Stimulated activated CD8-positive, alpha-beta memory T cell treated with anti-CD3 and anti-CD28 coated beads, Interleukin-15, amount 100 ng/mL, for 4 hours (primary cell): ENCODE results near the gene RAB36.

ENCODE experiments used
- DNase-seq, 2 donors: peaks; one replicate each; pipeline ENCODE4 v3.0.0-alpha.2; 2020; ENCODE audit warnings: low read depth in 2 of 2

RAB36 gene

GRCh38 chr22:23181721-23182308 lies 36.5 kb downstream of the RAB36 start:
- DNase-seq, result no peak

- peak in 1 of 2 donors; percentile 32 for DNase-seq
Measured at GRCh38 chr22:23182309-23183060, 37.2 kb downstream of the RAB36 start.

DNA sequence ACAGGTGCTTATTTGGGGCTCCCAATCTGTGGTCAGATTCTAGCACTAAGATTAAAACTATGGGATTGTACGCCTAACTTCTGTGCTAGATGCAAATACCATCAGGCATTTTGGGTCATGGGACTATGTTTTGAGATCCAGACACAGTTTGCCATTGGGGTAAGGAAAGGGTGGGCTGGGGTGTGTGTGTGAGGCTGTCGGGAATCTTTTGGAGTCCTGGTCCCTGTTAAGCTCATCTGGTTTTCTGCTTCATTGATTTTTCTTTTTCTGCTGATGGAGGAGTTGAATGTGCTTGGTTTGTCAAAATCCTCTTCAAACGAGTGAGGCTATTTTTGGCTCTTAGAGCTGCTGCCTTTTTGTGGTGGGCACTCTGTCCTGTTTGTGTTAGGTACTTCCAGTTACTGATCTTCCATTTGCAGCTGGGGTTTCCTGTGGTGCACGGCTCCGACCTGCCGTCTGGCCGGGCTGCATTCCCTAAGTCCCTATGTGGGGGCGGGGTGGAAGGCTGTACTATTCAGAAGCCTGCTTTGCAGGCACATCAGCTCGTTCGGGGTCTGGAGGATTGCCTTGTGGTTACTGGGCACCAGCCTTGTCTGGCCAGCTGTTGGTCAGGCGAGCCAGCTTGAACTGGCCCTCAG lies 37.9 kb downstream of the RAB36 start:
- DNase-seq, result no peak

DNA sequence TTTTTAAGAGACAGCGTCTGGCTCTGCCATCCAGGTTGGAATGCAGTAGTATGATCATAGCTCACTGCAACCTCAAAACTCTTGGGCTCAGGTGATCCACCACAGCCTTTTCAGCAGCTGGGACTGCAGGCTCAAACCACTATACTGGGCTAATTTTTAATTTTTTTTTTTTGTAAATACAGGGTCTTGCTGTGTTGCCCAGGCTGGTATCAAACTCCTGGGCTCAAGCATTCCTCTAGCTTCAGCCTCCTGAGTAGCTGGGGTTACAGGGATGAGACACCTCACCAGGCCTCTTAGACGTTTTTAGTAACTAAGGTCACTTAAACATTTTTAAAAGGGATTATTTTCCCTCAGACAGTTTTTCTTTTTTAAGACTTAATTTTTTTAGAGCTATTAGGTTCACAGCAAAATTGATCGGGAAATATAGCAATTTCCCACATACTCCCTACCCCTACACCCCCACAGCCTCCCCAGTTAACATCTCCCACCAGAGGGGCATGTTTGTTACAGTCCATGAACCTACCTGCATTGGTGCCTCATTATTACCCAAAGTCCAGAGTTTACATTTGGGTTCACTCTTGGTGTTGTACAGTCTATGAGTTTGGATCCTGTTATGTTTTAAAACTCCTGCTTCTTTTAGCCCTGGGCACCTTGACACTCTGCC lies 39.0 kb downstream of the RAB36 start:
- DNase-seq, result no peak

DNA sequence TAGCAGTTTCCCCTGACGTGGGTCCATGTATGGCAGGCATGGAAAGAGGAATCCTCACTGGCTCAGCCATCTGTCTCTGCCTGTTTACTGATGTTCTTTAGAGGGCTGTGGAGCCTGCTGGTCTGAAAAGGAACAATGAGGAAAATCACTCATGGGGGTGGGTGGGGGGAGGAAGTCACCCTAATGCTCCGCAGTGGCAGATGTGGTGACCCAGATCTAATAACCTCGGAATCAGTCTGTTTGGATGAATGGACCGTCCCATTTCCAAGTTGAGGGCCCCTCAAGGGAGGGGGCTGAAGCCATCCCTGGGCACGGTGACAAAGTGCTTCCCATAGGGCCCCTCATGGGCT lies 39.5 kb downstream of the RAB36 start:
- no peak for DNase-seq

- no peak for DNase-seq
Measured at GRCh38 chr22:23187211-23187610, 41.9 kb downstream of the RAB36 start.

DNA sequence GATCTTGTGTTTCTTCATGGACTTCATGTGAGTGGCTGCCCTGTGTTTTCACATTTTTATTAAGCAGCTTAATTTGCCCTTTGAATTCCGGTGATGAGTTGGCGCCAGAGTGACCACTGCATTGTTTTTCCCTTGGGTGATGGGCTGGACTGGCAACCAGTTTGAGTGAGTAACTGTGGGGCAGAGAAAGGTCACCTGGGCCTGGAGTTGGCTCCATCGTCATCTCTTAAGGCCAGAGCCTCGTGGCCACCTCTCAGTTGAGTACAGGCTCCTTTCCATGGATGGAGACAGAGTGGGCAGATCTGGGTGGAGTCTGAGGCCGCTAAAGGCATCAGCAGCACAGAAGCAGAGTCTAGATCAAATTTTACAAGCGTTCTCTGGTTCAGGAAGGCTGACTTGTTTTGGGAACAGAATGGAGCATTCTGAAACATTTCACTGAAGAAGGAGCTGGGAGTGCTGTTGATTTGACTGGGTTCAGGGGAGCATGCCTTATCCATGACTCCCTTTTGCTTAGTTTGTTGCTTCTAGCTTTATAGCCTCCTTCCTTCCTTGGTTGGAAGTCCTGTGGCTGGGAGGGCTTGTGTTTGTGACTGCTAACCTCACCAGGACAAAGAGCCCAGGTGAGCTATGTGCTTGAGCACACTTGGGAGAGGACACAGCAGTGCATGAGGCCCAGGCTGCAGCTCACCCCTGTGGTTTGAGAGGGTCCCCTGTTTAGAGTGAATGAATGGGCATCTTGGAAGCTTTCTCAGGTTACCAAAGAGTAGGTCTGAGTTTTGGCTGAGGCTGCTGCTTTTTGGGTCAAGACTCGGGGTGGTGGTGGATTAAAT lies 42.8 kb downstream of the RAB36 start:
- no peak for DNase-seq

DNA sequence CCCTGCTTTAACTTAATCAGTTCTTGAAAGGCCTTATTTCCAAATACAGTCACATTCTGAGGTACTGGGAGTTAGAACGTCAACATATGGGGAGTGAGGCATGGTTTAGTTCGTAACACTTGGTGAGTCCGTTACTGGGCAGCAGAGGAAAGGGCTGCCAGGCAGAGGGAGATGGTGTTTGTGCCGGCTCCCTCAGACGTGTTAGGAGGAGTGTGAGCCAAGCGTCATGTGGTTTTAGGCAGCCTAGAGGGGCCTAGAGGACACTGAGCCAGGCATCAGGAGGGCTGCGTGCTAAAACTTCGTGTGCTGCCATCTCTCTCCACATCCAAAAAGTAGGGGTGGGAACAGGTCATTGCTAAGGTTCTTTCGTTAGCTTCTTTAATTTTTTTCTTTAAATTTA lies 45.2 kb downstream of the RAB36 start:
- no peak for DNase-seq

DNA sequence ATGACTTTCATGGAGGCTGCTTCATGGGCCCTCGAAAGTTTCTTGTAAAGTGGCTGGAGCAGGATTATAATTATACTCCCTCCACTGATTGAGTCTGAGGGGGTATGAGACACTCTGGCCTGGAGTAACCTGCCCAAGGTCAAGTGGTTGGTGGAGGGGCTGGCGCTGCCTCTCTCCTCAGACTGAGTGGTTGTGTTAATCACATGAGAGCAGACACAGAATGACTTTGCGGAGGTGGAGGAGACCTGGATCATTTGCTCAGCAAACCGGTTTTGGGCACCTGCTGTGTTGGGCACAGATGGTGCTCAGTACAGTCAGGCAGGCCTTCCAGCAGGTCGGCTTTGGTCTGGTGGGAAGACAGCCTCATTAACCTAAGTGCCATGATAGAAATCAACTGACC lies 46.9 kb downstream of the RAB36 start:
- no peak for DNase-seq

- no peak for DNase-seq
Measured at GRCh38 chr22:23192558-23192957, 47.3 kb downstream of the RAB36 start.

- DNase-seq, result no peak
Measured at GRCh38 chr22:23193196-23193827, 48.0 kb downstream of the RAB36 start.

GRCh38 chr22:23193882-23194281 lies 48.6 kb downstream of the RAB36 start:
- no peak for DNase-seq

GRCh38 chr22:23196165-23196564 lies 50.9 kb downstream of the RAB36 start:
- DNase-seq, result no peak

DNA sequence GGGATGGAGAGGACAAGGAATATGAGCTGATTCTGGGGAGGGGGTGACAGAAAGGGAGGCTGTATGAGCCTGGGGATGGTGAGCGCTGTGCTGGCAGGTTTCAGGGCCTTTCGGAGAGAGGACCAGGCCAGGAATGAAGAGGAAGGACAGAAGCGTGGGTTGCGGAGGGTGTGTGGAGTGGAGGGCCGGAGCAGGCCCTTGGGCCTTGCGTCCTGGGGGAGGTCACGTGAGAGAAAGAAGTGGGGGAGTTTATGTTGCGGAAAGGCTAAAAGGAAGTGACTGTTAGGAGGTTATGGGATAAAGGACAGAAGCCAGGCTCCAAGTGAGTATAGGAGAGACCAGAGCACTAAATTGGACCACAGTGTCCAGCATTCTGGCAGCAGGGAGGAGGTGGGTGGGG lies 52.6 kb downstream of the RAB36 start:
- DNase-seq, result no peak

- no peak for DNase-seq
Measured at GRCh38 chr22:23199159-23199558, 53.9 kb downstream of the RAB36 start.

GRCh38 chr22:23200898-23201297 lies 55.6 kb downstream of the RAB36 start:
- DNase-seq, result no peak

GRCh38 chr22:23202812-23203451 lies 57.7 kb downstream of the RAB36 start:
- no peak for DNase-seq

DNA sequence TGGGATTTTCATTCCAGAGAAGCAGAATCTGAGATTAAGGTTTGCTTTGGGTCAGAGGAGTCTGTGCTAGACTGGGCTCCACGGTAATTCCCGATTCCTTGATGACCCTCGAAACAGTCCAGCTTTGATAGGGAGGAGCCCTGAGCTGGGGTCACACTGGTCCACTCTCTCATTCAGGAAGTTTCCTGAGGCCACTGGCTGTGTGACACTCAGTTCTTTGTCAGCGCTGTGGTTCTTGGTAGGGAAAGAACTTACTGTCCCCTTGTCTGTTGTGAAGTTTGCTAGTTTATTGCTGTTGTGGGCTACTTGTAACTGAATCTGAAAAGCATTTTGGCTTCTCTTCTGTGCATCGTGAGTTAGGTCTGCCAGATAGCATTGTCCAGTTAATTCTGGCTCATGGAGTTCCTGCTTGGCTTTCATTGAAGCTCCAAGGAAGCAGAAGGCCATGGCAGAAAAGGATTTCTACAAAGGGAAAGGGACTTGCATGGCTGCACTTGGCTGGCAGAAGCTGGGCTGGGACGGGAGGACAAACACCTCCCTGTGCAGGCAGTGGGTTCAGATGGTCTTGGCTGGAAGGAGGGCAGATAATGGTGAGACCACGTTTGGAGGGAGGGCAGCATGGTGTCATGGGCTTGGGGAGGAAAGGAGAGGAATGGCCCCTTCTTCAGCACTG lies 58.3 kb downstream of the RAB36 start:
- no peak for DNase-seq

DNA sequence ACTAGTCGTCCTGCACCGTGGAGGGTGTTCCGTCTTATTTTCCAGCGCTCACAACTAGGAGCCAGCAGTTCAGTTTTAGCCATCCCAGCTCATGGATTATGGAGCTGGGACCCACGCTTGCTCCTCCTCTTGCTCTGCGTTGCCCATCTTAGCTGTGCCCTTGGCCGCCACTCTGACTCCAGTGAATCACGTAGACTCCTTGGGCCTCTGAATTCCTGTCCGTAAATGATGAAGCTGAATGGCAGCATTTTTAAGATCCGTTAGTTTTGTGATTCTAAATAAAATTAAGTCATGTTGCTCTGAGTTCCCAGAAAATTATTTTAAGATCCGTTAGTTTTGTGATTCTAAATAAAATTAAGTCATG lies 58.8 kb downstream of the RAB36 start:
- no peak for DNase-seq

DNA sequence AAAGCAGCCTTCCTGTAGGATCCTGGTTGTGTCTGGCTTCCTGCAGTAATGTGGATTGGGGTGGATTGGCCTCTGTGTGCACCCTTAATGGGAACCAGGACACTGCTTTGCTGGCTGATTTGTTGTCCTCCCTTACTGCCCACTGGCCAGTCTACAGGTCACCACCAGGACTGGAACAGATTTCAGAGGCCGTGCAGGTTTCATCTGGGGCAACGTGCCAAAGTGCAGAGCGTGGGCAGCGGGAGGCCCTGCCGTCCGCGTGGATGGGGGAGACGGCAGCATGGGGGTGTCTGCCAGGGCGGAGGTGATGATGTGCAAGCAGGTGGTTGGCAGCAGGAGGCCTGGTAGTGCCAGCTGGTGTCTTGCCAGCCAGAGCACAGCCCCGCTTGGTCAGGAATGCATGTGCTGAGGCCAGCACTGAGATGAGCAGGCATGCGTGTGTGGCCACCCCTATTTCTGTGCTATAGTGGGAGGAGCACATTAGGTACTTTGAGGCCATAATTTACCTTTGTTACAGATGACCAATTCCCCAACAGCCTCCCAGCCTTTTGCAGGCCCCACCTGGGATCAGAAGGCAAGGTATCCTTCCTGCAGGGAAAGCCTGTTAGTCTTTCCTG lies 59.4 kb downstream of the RAB36 start:
- no peak for DNase-seq
